ENCODE results near the gene CAPRIN1. TPM values are rescaled to one million over a fixed set of nuclear protein-coding genes. Genes with fewer than 3 reads are reported as not detected.

CAPRIN1 gene
- polyA plus RNA-seq, 1 donor (not counting 4 experiments of a cell fraction or from before 2014, with no cell fraction given): 207 TPM

GRCh38 chr11:34147581-34147980 lies 96.0 kb downstream of the CAPRIN1 start:
- no peak overlapping the region for H3K27ac ChIP-seq (ENCODE audit: control insufficient read depth, insufficient read depth, low read length)
- H3K79me2 ChIP-seq (ENCODE audit: control insufficient read depth, insufficient read depth, low read length): no peaks in the 10 kb centered on the region
- H4K20me1 ChIP-seq (ENCODE audit: control insufficient read depth, extremely low read depth, insufficient read depth, low read length): no peaks in the 10 kb centered on the region
- dilution Hi-C loops (cut with MboI; ENCODE audit: extremely low pct_ligation_motif_present, low sequenced_read_pairs): no loop called here
- DNase-seq (ENCODE audit: low read depth, low spot score): no peak
- TF ChIP-seq EZH2 (IDR thresholded peaks at IDR 0.05; ENCODE audit: low read length) (no peak), CTCF (optimal IDR thresholded peaks at IDR 0.05 in 1 of 3, IDR thresholded peaks at IDR 0.05 in 1 of 3, conservative IDR thresholded peaks at IDR 0.05 in 1 of 3; ENCODE audit: extremely low read depth in 1 of 3, insufficient read depth in 2 of 3, low read length in 3 of 3) (no peak)
- H3K36me3 ChIP-seq (ENCODE audit: control insufficient read depth in 2 of 2, extremely low read depth in 1 of 2, insufficient read depth in 2 of 2, low read length in 2 of 2): peaks cover 48 to 58% of the 10 kb centered on the region in 2 experiments
- H3K4me3 ChIP-seq (ENCODE audit: control insufficient read depth in 2 of 3, extremely low read depth in 1 of 3, insufficient read depth in 2 of 3, low read depth in 1 of 3, low read length in 3 of 3): no peak overlapping the region
- H3K9me3 ChIP-seq (ENCODE audit: control insufficient read depth, low read depth, low read length): no peaks in the 10 kb centered on the region
- H3K9me1 ChIP-seq (ENCODE audit: control insufficient read depth, extremely low read depth, insufficient read depth, low read length): no peaks in the 10 kb centered on the region
- H3K27me3 ChIP-seq (ENCODE audit: control insufficient read depth, extremely low read depth, insufficient read depth, low read length): no peaks in the 10 kb centered on the region
- H2AFZ ChIP-seq (ENCODE audit: control insufficient read depth, low read length): no peak overlapping the region
- FAIRE-seq: no peak
- no peak overlapping the region for H3K9ac ChIP-seq (ENCODE audit: control insufficient read depth, extremely low read depth, insufficient read depth, low read length)
- no peak overlapping the region for H3K4me2 ChIP-seq (ENCODE audit: control insufficient read depth, extremely low read depth, insufficient read depth, low read depth, low read length)
- no peaks in the 10 kb centered on the region for H3K4me1 ChIP-seq (ENCODE audit: control insufficient read depth, extremely low read depth, insufficient read depth, low read length)

- dilution Hi-C loops (cut with MboI; ENCODE audit: extremely low pct_ligation_motif_present, low sequenced_read_pairs): no loop called here
- TF ChIP-seq EZH2 (IDR thresholded peaks at IDR 0.05; ENCODE audit: low read length) (no peak), CTCF (optimal IDR thresholded peaks at IDR 0.05 in 1 of 3, IDR thresholded peaks at IDR 0.05 in 1 of 3, conservative IDR thresholded peaks at IDR 0.05 in 1 of 3; ENCODE audit: extremely low read depth in 1 of 3, insufficient read depth in 2 of 3, low read length in 3 of 3) (no peak)
- H3K36me3 ChIP-seq (ENCODE audit: control insufficient read depth in 2 of 2, extremely low read depth in 1 of 2, insufficient read depth in 2 of 2, low read length in 2 of 2): peaks cover 43 to 51% of the 10 kb centered on the region in 2 experiments
- H3K79me2 ChIP-seq (ENCODE audit: control insufficient read depth, insufficient read depth, low read length): no peaks in the 10 kb centered on the region
- no peak for DNase-seq (ENCODE audit: low read depth, low spot score)
- no peaks in the 10 kb centered on the region for H4K20me1 ChIP-seq (ENCODE audit: control insufficient read depth, extremely low read depth, insufficient read depth, low read length)
- H3K9me3 ChIP-seq (ENCODE audit: control insufficient read depth, low read depth, low read length): no peaks in the 10 kb centered on the region
- no peak overlapping the region for H3K27ac ChIP-seq (ENCODE audit: control insufficient read depth, insufficient read depth, low read length)
- no peaks in the 10 kb centered on the region for H3K9me1 ChIP-seq (ENCODE audit: control insufficient read depth, extremely low read depth, insufficient read depth, low read length)
- no peak overlapping the region for H2AFZ ChIP-seq (ENCODE audit: control insufficient read depth, low read length)
- H3K4me1 ChIP-seq (ENCODE audit: control insufficient read depth, extremely low read depth, insufficient read depth, low read length): no peaks in the 10 kb centered on the region
- no peaks in the 10 kb centered on the region for H3K27me3 ChIP-seq (ENCODE audit: control insufficient read depth, extremely low read depth, insufficient read depth, low read length)
- H3K4me2 ChIP-seq (ENCODE audit: control insufficient read depth, extremely low read depth, insufficient read depth, low read depth, low read length): no peak overlapping the region
- H3K9ac ChIP-seq (ENCODE audit: control insufficient read depth, extremely low read depth, insufficient read depth, low read length): no peak overlapping the region
- no peak overlapping the region for H3K4me3 ChIP-seq (ENCODE audit: control insufficient read depth in 2 of 3, extremely low read depth in 1 of 3, insufficient read depth in 2 of 3, low read depth in 1 of 3, low read length in 3 of 3)
- no peak for FAIRE-seq
Observed at GRCh38 chr11:34148504-34149165, 97.1 kb downstream of the CAPRIN1 start.
